ENCODE measurements around the gene ENDOU. TPM values are rescaled to one million over a fixed set of nuclear protein-coding genes. Genes with fewer than 3 reads are reported as not detected.

Gene ENDOU
- polyA plus RNA-seq, 1 of the 3 experiments (the other 2 are of a cell fraction) = not detected

DNA sequence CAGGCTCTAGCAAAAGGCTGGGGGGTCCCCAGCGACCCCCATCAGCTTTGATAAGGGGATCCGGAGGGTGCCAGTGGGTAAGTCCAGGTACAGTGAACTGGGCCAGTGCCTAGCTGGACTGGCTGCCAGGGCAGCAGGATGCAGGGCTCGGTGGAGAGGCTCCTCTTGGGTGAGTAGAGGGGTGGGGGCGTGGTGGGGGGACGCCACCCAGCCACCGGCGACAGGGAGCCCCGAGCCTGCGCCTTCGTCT is 33.2 kb upstream of the ENDOU start (continued):
- TF ChIP-seq EZH2phosphoT487 (IDR thresholded peaks at IDR 0.05; ENCODE audit: borderline replicate concordance, low read depth) (no peak), RCOR1 (IDR thresholded peaks at IDR 0.05; ENCODE audit: low read length) (no peak), TAF1 (IDR thresholded peaks at IDR 0.05; ENCODE audit: borderline replicate concordance, low read depth, low read length) (no peak), NRF1 (IDR thresholded peaks at IDR 0.05; ENCODE audit: low read depth, low read length) (no peak), TCF12 (IDR thresholded peaks at IDR 0.05) (no peak)

DNA sequence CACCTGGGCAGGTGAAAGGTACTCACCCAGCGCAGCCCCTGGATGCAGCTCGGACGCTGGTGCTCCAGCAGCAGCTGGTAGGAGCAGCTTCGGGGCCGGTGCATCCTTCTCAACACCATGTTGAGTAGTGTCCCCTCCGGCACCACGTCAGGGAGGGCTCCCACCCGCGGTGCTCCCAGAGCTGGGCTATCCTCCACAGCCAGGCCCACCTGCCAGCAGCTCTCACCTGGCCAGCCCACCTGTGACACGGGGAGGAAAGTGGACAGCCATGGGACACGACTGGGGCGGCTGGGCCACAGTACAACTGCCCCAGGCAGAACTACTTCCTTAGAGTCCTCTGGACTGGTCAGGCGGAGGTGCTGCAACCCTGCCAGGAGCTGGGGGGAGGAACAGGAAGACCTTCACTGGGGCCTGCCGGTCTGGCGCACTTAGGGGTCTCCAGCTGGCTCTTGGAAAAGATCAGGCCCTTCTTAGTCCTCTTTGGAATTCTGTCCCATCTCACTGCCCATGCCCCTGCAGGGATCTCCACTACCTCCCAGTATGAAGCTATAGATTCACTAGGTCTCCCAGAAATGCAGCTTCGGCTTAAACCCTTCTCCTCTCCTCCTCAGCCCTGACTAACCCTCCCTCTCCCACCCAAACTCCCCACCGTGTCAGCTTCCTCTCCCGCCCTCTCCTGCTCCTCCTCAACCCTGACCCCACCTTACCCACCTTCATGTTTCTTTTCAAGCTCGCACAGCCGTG is 32.7 kb upstream of the ENDOU start:
- Histone ChIP-seq H2AFZ (ENCODE audit: low read depth) (peak overlapping the region; percentile 98; the same call in 1 of the 2 replicates), H3K27me3 (ENCODE audit: insufficient read depth) (no peaks in the 10 kb centered on the region), H4K20me1 (ENCODE audit: insufficient read depth) (no peaks in the 10 kb centered on the region), H3K9ac (no peak overlapping the region; the same call in 1 of the 2 replicates), H3K79me2 (ENCODE audit: insufficient read depth) (no peaks in the 10 kb centered on the region), H3K9me3 (no peaks in the 10 kb centered on the region), H3K27ac (ENCODE audit: low read depth in 2 of 2, low read length in 1 of 2) (no peak overlapping the region), H3F3A (replicated peaks; ENCODE audit: insufficient read depth) (no peaks in the 10 kb centered on the region), H3K9me2 (no peaks in the 10 kb centered on the region), H3K4me2 (peak overlapping the region; percentile 97), H3K4me1 (ENCODE audit: control insufficient read depth in 1 of 2, insufficient read depth in 2 of 2, low read depth in 1 of 2, low read length in 1 of 2) (peaks cover 10 to 58% of the 10 kb centered on the region in 2 experiments; a peak in 3 of 4 replicates), H3K36me3 (replicated peaks in 1 of 2; ENCODE audit: control insufficient read depth in 1 of 2, insufficient read depth in 2 of 2, low read length in 1 of 2) (no peaks in the 10 kb centered on the region), H3K4me3 (ENCODE audit: low read depth in 2 of 2, low read length in 1 of 2) (peak overlapping the region; percentile 55 to 69; a peak in 2 of 4 replicates)
- POLR2A ChIA-PET = interaction anchor here (0.6 to 1.5 kb wide), 2 partner anchors 20 to 21 kb away, joined by 3 to 5 read pairs; no protein-coding TSS in a partner anchor
- TF ChIP-seq, protein P1, sequence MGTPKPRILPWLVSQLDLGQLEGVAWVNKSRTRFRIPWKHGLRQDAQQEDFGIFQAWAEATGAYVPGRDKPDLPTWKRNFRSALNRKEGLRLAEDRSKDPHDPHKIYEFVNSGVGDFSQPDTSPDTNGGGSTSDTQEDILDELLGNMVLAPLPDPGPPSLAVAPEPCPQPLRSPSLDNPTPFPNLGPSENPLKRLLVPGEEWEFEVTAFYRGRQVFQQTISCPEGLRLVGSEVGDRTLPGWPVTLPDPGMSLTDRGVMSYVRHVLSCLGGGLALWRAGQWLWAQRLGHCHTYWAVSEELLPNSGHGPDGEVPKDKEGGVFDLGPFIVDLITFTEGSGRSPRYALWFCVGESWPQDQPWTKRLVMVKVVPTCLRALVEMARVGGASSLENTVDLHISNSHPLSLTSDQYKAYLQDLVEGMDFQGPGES (IDR thresholded peaks at IDR 0.05; ENCODE audit: low read depth, low read length) = no peak
- TF ChIP-seq GABPA (IDR thresholded peaks at IDR 0.05; ENCODE audit: low read depth) (no peak), CHD2 (IDR thresholded peaks at IDR 0.05; ENCODE audit: low read length, partially characterized antibody) (no peak), ELF1 (IDR thresholded peaks at IDR 0.05) (no peak), EZH2phosphoT487 (IDR thresholded peaks at IDR 0.05; ENCODE audit: borderline replicate concordance, low read depth) (no peak), NFIC (IDR thresholded peaks at IDR 0.05; ENCODE audit: borderline replicate concordance) (no peak), SIN3A (IDR thresholded peaks at IDR 0.05; ENCODE audit: borderline replicate concordance, low read depth, low read length) (no peak), FOSL2 (IDR thresholded peaks at IDR 0.05; ENCODE audit: borderline replicate concordance, low read depth) (no peak)
- TF ChIP-seq, protein P2, sequence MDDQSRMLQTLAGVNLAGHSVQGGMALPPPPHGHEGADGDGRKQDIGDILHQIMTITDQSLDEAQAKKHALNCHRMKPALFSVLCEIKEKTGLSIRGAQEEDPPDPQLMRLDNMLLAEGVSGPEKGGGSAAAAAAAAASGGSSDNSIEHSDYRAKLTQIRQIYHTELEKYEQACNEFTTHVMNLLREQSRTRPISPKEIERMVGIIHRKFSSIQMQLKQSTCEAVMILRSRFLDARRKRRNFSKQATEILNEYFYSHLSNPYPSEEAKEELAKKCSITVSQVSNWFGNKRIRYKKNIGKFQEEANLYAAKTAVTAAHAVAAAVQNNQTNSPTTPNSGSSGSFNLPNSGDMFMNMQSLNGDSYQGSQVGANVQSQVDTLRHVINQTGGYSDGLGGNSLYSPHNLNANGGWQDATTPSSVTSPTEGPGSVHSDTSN (IDR thresholded peaks at IDR 0.05) = no peak
- TF ChIP-seq, protein P3, sequence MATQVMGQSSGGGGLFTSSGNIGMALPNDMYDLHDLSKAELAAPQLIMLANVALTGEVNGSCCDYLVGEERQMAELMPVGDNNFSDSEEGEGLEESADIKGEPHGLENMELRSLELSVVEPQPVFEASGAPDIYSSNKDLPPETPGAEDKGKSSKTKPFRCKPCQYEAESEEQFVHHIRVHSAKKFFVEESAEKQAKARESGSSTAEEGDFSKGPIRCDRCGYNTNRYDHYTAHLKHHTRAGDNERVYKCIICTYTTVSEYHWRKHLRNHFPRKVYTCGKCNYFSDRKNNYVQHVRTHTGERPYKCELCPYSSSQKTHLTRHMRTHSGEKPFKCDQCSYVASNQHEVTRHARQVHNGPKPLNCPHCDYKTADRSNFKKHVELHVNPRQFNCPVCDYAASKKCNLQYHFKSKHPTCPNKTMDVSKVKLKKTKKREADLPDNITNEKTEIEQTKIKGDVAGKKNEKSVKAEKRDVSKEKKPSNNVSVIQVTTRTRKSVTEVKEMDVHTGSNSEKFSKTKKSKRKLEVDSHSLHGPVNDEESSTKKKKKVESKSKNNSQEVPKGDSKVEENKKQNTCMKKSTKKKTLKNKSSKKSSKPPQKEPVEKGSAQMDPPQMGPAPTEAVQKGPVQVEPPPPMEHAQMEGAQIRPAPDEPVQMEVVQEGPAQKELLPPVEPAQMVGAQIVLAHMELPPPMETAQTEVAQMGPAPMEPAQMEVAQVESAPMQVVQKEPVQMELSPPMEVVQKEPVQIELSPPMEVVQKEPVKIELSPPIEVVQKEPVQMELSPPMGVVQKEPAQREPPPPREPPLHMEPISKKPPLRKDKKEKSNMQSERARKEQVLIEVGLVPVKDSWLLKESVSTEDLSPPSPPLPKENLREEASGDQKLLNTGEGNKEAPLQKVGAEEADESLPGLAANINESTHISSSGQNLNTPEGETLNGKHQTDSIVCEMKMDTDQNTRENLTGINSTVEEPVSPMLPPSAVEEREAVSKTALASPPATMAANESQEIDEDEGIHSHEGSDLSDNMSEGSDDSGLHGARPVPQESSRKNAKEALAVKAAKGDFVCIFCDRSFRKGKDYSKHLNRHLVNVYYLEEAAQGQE (IDR thresholded peaks at IDR 0.05; ENCODE audit: low read depth, low read length) = no peak
- CTCF ChIA-PET = interaction anchor here (0.7 to 18.0 kb wide), 10 partner anchors 15 to 80 kb away, joined by 3 to 435 read pairs (median 5); partner anchors contain the start of gene SLC48A1
- DNase-seq = no peak
- WGBS (ENCODE audit: low lambda C conversion rate) = 82% methylated on average over 10 of the region's 20 CpGs
